Stimulated activated CD8-positive, alpha-beta memory T cell treated with anti-CD3 and anti-CD28 coated beads, Interleukin-12 subunit alpha, Interleukin-12 subunit beta, amount 100 ng/mL, for 1 hour (primary cell): ENCODE measurements around the gene RHBDD3.

Experiments
- DNase-seq: peaks from one replicate; pipeline ENCODE4 v3.0.0-alpha.2; 2020; ENCODE audit warnings: low read depth

The RHBDD3 gene

DNA sequence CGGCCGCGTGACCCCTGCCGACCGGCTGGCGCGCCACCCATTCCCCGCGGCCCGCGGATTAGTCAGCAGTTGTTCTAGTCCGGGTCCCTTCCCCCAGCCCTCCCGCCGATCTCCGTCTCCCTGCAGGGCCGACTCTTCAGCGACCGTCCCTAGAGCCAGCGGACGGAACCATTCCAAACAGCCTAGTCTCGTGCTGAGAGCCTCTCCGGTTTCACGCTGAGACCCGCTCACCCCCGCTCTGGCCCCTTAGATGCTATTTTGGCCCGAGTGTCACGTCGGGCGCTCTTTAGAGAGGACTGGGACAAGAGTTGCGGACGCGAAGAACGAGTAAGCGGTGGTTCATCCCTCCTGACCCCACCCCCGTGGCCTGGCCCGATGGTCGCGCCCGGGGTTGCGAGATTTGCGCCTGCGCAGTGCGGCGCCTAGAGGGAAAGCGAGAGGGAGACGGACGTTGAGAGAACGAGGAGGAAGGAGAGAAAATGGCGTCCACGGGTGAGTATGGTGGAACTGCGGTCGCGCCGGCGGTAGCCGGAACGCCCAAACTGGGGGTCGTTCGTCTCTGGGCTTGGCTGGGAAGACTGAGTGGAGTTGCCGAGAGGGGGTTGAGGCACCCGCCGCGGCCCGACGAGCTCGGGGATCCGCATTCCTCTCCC, at the start of gene RHBDD3, which contains the start of gene EWSR1:
Gene RHBDD3 (minus strand): TSS at position 124 of the 653 bp plus-strand sequence. CDS start 2,355 bp downstream, outside the sequence.
Gene EWSR1 (plus strand): TSS at position 411 of the 653 bp plus-strand sequence. CDS start 69 bp downstream, at position 480.
- DNase-seq, result peak; percentile 94

DNA sequence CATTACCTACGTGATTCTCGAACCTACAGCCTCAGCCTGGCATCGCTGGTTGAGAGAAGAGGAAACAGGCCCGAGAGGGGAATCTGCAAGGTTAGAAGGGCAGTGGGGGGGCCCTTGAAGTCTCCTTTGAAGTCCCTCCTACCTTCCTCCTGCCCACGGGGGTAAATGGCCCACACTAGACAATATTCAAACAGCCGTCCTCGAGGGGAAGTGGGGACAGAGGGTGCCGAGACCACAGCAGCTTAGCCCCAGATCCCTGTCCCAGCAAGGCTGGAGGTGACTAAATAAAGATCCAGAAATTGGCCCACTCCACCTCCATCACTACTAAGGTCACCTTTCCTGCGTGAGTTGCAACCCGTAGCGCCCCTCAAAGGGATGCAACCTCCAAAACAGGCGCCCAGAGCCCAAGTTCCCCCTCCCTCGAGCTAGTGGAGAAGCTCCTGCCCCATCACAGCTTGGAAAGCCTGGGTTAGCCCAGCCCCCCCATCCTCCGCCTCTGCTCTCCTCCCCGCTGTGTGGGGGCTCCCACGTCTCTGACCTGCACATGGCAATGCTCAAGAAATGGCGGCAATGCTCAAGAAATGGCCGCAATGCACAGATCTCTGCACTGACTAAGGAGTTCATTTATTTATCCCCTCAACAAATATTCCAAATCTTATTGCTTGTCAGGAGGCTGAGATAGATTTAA, 48.5 kb upstream of the RHBDD3 start:
- DNase-seq, result no peak

DNA sequence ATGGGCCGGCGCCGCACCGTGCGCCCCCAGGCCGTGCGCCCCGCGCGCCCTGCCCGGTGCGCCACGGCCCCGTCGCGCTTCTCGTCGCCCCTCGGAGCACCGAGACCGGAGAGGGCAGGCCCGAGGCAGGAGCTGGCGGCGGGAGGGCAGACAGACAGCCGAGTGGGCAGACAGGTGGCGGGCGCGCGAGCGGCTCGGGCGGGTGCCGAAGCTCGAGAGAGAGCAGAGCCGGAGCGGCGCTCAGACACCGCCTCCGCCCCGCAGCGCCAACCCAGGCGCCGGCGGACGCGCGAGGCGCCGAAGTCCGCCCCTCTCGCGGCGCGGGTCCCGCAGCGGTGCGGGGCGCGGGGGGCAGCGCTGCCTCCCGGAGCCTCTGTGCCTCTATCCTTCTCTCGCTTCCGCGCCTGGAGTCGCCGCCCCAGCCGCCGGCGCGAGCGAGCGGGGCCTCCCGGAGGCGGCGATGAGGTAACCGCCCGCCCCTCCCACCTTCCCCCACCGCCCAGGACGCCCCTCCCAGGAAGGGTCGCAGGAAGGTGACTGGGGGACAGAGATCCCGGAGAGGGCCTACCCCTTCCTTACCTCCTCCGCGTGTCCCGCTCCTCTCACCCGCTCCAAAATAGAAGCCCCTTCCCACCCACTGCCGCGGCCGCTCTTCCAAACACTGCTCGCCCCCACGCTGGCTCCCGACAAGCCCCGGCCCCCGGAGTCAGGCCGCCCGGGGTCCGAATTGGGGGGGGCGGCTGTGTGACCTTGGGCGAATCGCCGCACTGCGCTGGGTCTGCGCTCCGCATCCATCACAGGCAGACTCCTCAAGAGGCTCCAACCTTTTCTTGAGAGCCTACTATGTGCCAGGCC, 47.7 kb upstream of the RHBDD3 start, which contains the start of gene RASL10A:
Gene RASL10A (minus strand): TSS at position 412 of the 855 bp plus-strand sequence. CDS start 451 bp downstream, outside the sequence.
- DNase-seq, result no peak

GRCh38 chr22:29314537-29315285, 46.9 kb upstream of the RHBDD3 start:
- no peak for DNase-seq

DNA sequence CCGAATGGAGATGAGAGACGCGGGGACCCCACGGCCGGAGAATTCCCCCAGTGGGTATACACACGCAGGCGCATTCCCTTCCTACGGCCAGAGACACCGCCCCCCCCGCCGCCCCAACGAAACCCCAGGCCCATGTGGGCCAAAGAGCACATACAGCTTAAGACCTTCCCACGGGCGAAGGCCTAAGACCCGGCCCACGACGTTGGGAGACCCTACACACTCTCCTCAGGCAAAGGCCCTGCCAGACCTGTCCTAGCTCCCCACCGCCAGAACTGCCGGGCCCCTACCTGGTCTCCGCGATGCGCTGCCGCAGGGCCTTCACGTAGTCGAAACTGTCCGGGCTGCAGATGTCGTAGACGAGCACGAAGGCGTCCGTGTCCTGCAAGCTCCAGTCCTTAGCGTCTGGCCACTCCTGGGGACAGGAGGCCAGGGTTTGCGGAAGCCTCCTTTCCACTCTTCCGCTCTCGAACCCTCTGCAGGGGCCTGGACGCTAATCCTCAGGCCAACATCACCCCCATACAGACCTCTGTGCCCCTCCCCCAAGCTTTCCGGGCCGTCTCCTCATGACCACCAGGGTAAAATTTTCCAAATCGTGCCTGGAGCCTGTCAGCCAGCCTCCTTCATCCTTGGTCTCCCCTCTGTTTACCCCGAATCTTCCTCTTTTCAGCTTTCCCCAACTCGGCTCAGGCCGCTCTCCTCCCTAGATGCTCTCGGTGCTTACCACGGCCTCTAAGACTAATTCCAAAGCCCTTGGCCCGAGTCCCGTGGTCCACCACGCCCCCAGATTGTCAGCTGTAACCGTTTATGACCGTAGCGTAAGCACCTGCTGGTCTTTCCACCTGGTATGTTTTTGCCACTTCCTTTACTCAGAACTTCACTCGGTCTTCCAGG, 46.0 kb upstream of the RHBDD3 start:
- DNase-seq, result no peak

GRCh38 chr22:29313126-29313575, 45.4 kb upstream of the RHBDD3 start:
- DNase-seq, result no peak

- no peak for DNase-seq
These were observed 44.7 kb upstream of the RHBDD3 start for GRCh38 chr22:29312218-29313125.

- no peak for DNase-seq
These were observed 43.9 kb upstream of the RHBDD3 start for GRCh38 chr22:29311464-29312217.

DNA sequence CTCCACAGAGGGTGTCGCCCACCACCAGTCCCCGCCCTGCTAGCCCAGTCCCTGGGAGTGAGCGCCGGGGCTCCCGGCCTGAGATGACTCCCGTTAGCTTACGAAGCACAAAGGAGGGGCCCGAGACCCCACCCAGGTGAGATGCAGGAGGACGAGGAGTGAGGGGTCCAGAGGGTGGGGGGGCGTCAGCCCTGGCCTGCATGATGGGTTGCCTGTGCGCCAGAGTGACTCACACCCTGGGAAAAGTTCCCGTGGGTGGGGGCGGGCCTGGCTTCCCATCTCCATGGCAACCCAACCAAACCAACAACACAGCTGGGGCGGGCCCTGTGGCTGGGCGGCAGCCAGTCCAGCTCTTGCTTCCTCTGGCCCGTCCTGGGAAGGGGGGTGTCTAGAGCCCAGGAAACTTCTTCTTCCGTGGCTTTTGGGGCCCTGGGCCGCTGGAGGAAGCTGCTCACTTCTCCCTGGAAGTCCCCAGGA, 43.1 kb upstream of the RHBDD3 start:
- DNase-seq, result no peak

DNA sequence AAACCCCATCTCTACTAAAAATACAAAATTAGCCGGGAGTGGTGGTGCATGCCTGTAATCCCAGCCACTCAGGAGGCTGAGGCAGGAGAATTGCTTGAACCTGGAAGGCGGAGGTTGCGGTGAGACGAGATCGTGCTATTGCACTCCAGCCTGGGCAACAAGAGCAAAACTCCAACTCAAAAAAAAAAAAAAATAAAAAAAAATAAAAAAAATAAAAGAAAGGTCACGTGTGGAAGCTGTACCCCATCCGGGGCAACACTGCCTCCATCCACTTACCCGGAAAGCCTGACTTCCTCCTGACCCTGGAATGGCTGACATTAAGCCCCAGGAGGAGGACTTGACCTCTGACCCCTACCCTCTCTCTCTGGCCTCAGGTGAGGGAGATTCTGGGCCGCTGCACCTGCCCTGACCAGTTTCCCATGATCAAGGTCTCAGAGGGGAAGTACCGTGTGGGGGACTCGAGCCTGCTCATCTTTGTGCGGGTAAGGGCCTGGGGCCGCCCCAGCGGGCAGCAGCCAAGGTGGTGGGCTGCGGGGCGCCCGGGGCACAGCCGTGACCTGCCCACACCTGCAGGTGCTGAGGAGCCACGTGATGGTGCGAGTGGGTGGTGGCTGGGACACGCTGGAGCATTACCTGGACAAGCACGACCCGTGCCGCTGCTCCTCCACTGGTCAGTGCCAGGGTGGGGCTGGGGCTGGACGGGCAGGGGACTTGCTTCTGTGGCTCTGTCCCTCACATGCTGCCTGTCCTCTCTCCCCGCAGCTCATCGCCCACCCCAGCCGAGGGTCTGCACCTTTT, 42.5 kb upstream of the RHBDD3 start:
- DNase-seq, result no peak

DNA sequence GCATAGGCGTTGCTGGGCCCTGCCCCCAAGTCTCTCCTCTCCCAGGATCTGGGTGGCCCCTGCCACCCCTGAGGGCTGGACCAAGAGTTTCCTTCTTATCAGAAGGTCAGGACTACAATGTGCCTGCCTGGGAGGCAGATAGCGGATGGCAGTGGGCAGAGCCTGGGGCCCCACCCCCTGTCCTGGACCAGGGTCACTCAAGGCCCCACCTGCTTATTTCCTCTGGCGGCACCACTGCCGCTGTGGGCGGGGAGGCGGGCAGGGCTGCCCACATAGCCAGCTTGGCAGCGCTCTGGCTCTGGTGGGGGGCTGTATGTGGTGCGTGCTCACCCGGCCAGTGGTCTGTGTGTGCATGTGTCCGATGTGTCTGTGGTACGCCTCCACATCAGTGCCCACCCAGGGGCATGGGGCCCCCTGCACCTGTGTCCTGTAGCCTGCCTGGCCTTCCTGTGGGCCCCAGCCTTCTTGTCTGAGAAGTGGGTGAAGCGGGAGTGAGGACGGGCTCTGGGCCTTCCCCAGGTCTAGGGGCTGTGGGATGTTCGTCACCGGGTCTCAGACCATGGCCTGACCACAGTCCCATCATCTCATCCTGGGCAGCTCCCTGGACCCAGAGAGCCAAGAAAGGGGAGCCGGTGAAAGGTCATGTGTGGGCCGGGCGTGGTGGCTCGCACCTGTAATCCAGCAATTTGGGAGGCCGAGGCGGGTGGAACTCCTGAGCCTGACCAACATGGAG, 41.7 kb upstream of the RHBDD3 start:
- DNase-seq, result no peak

DNA sequence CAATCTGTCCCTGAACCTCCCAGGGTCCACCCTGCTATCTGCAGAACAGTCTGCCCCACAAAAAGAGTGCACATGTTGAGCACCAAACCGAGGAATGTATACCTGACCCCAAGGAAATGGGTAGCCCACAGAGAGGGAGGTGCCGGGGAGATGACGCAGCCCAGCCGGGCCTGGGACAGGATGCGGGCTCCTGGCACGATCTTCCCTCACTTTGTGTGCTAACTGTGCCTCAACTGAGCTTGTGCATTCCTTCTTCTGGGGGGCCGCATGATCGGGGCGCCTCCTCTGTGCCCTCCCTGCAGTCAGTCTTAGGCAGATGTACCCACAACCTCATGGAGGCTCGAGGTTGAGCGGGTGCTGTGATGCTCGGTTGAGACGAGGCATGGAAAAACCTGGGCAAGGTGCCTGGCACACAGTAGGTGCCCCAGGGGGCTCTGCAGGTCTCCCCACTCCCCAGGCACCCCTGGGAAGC, 41.0 kb upstream of the RHBDD3 start:
- DNase-seq, result no peak

GRCh38 chr22:29308148-29308790, 40.5 kb upstream of the RHBDD3 start:
- DNase-seq, result no peak

- DNase-seq, result no peak
These were observed 39.9 kb upstream of the RHBDD3 start for GRCh38 chr22:29307596-29308147.

DNA sequence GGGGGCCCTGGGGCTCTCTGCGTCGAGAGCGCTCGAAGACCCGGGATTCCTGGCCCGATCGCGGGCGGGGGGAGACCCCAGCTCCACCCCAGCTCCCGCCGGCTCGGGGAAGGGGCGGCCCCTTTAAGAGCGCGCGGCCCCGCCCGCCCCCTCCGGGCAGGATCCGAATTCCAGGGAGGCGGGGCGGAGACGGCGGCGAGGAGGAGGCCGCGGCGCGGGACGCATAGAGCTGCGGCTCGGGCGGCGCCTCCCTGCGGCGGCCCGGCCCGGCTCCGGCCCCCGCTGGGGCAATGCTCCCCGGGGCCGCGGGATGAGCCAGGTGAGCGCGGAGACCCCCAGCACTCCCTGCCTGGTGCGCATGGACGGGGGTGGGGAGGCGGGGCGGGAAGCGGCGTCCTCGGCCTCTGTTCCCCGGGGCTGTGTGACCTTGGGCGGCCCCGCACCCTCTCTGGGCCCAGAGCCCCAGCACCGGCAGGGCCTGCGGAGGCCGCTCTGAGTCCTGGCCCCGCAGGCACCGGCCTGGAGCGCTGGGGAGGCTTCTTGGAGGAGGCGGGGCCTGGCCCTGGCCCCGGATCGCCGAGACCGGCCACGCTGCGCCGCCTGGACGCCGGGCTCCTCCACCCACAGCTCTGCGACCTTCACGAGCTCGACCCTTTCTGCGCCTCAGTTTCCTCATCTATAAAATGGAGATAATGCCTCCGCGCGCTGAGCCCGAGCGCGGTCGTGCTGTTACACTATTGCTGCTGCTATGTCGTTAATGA, 39.2 kb upstream of the RHBDD3 start:
- DNase-seq, result no peak
